ENCODE data around the gene OR7G1. TPM values are rescaled to one million over a fixed set of nuclear protein-coding genes. Genes with fewer than 3 reads are reported as not detected.
A peak's percentile ranks its signal among the peaks of the same experiment; 100 is the strongest.

OR7G1 gene
- total RNA-seq = not detected
- total RNA-seq = 0 reads per million in 2 donors

- ATAC-seq (no peak), DNase-seq (no peak)
- Mint-ChIP-seq H3K4me3 (no peak within 1 kb of the TSS), H3K4me1 (peaks cover 2% of the 10 kb centered on the region), H3K27ac (no peak within 1 kb of the TSS), H3K27me3 (peaks cover 27% of the 10 kb centered on the region), H3K36me3 (ENCODE audit: low read depth) (no peaks in the 10 kb centered on the region)
- no peaks in the 10 kb centered on the region for H3K9me3 ChIP-seq (ENCODE audit: control insufficient read depth, low read length, poor library complexity, severe bottlenecking)
Measured at GRCh38 chr19:9115307-9115813, at the start of gene OR7G1. OR7G1 (minus strand) TSS chr19:9115763; CDS start chr19:9115763, 0 bp downstream.

DNA sequence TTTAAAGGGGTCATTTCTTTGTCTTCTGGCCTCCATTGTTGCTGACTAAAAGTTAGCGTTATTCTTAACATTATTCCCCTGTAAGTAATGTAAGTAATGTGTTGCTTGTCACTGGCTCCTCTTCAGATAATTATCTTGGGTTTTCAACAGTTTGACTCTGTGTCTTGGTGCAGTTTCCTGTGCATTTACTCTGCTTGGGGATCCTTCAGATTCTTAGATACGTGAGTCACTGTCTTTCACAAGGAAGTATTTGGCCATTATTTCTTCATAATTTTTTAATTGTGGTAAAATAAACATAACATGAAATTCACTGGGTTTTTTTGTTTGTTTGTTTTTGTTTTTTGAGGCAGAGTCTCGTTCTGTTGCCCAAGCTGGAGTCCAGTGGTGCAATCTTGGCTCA is 49.7 kb upstream of the OR7G1 start:
- peaks cover 6% of the 10 kb centered on the region for H3K9me3 ChIP-seq (ENCODE audit: control insufficient read depth, low read length, poor library complexity, severe bottlenecking)
- no peak for ATAC-seq
- no peak overlapping the region for H3K27ac Mint-ChIP-seq
- no peak overlapping the region for H3K4me3 Mint-ChIP-seq
- H3K27me3 Mint-ChIP-seq = no peaks in the 10 kb centered on the region
- DNase-seq = no peak
- H3K4me1 Mint-ChIP-seq = no peaks in the 10 kb centered on the region
- peaks cover 12% of the 10 kb centered on the region for H3K36me3 Mint-ChIP-seq (ENCODE audit: low read depth)

DNA sequence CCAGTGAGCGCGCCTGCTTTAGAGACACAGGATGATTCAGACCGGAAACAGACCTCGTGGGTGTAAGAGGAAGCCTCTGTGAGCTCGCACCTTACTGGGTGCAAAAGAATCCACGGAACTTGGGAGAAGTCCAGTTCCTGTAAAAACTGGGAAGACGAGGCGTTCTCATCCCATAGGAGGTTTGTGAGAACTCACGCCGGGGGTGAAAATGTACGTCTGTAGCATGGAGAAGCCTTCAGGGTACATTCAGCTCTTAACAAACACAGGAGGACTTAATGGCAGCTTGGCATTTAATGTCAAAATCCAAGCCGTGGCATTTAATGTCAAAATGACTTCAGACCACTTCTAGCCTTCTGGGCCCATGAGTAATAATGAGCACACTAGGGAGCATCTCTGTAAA is 45.9 kb upstream of the OR7G1 start:
- no peak for ATAC-seq
- no peaks in the 10 kb centered on the region for H3K4me1 Mint-ChIP-seq
- H3K36me3 Mint-ChIP-seq (ENCODE audit: low read depth) = peaks cover 13% of the 10 kb centered on the region
- peaks cover 10% of the 10 kb centered on the region for H3K9me3 ChIP-seq (ENCODE audit: control insufficient read depth, low read length, poor library complexity, severe bottlenecking)
- no peak for DNase-seq
- no peak overlapping the region for H3K27ac Mint-ChIP-seq
- H3K27me3 Mint-ChIP-seq = no peaks in the 10 kb centered on the region
- no peak overlapping the region for H3K4me3 Mint-ChIP-seq

GRCh38 chr19:9159891-9160290 is 44.3 kb upstream of the OR7G1 start:
- ATAC-seq = no peak
- DNase-seq = no peak
- H3K4me1 Mint-ChIP-seq = peaks cover 10% of the 10 kb centered on the region
- peaks cover 10% of the 10 kb centered on the region for H3K9me3 ChIP-seq (ENCODE audit: control insufficient read depth, low read length, poor library complexity, severe bottlenecking)
- no peaks in the 10 kb centered on the region for H3K27me3 Mint-ChIP-seq
- peaks cover 16% of the 10 kb centered on the region for H3K36me3 Mint-ChIP-seq (ENCODE audit: low read depth)
- no peak overlapping the region for H3K27ac Mint-ChIP-seq
- H3K4me3 Mint-ChIP-seq = no peak overlapping the region

- DNase-seq = no peak
- no peak for ATAC-seq
- H3K4me3 Mint-ChIP-seq = no peak overlapping the region
- H3K4me1 Mint-ChIP-seq = peaks cover 23% of the 10 kb centered on the region
- peaks cover 19% of the 10 kb centered on the region for H3K36me3 Mint-ChIP-seq (ENCODE audit: low read depth)
- no peak overlapping the region for H3K27ac Mint-ChIP-seq
- no peaks in the 10 kb centered on the region for H3K27me3 Mint-ChIP-seq
- H3K9me3 ChIP-seq (ENCODE audit: control insufficient read depth, low read length, poor library complexity, severe bottlenecking) = peaks cover 8% of the 10 kb centered on the region
Measured at GRCh38 chr19:9156304-9156703, 40.7 kb upstream of the OR7G1 start.

GRCh38 chr19:9155591-9155990 is 40.0 kb upstream of the OR7G1 start:
- no peak for DNase-seq
- H3K9me3 ChIP-seq (ENCODE audit: control insufficient read depth, low read length, poor library complexity, severe bottlenecking) = peaks cover 4% of the 10 kb centered on the region
- no peak overlapping the region for H3K4me3 Mint-ChIP-seq
- peaks cover 30% of the 10 kb centered on the region for H3K4me1 Mint-ChIP-seq
- H3K27ac Mint-ChIP-seq = no peak overlapping the region
- H3K27me3 Mint-ChIP-seq = no peaks in the 10 kb centered on the region
- no peak for ATAC-seq
- peaks cover 17% of the 10 kb centered on the region for H3K36me3 Mint-ChIP-seq (ENCODE audit: low read depth)

DNA sequence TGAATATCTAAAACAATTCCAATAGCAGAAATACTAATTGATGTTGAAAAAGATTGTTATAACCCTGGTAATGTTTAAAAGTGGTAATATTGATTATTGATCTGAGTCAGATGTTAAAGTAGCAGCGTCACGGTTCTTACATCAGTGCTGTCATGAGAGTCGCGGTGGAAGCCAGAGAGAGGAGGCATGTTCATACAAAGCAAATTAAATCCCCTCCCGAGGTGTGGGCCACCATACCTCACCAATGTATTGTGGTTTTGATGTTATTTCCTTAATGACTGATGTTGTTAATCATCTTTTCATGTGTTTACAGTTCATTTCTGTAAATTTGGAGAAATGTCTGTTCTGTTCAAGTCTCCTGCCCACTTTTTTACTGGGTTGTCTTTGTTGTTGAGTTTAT is 35.8 kb upstream of the OR7G1 start:
- Mint-ChIP-seq H3K4me1 (peaks cover 54% of the 10 kb centered on the region), H3K27ac (peak overlapping the region; percentile 12), H3K36me3 (ENCODE audit: low read depth) (peaks cover 8% of the 10 kb centered on the region), H3K27me3 (no peaks in the 10 kb centered on the region), H3K4me3 (no peak overlapping the region)
- ATAC-seq (no peak), DNase-seq (no peak)
- no peaks in the 10 kb centered on the region for H3K9me3 ChIP-seq (ENCODE audit: control insufficient read depth, low read length, poor library complexity, severe bottlenecking)

DNA sequence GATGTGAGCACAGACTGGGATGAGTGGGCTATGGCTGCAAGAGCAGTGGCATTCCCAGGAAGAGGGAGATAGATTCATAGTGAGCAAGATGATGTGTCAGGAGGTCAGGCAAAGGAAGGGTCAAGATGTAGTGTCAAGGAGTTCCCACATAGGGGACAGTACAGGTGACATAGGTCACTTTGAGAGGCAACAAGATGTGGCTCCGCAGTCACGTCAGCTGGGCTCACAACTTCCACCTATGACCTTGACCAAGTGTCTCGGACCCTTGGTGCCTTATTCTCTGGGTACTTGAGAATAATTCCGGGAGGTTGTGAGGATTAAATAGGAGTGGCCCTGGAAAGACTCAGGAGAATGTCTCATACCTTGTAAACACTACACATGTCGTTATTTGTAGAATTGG is 35.1 kb upstream of the OR7G1 start:
- H3K4me1 Mint-ChIP-seq = peaks cover 52% of the 10 kb centered on the region
- ATAC-seq (no peak), DNase-seq (no peak)
- H3K4me3 Mint-ChIP-seq = no peak overlapping the region
- peak overlapping the region; percentile 12 for H3K27ac Mint-ChIP-seq
- H3K27me3 Mint-ChIP-seq = no peaks in the 10 kb centered on the region
- H3K36me3 Mint-ChIP-seq (ENCODE audit: low read depth) = peaks cover 8% of the 10 kb centered on the region
- H3K9me3 ChIP-seq (ENCODE audit: control insufficient read depth, low read length, poor library complexity, severe bottlenecking) = no peaks in the 10 kb centered on the region

DNA sequence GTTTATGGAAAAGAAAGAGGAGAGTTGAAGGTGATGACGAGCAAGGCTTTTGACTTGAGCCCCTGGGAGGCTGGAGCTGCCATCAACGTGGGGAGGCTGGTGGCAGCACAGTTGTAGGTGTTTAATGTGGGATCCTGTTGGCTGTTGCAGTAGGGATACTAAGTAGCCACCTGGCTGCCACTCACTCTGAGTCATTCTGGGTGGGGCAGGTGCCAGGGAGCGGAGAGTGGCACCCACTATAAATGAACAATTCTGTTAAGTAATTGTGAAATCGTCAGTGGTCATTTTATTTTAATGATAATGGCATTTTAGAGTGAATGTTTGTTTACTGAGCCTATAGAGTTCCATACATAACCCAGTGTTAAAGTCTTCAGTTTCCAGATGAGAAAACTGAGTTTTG is 34.4 kb upstream of the OR7G1 start:
- no peak overlapping the region for H3K27ac Mint-ChIP-seq
- peaks cover 45% of the 10 kb centered on the region for H3K4me1 Mint-ChIP-seq
- H3K4me3 Mint-ChIP-seq = no peak overlapping the region
- DNase-seq = no peak
- no peaks in the 10 kb centered on the region for H3K9me3 ChIP-seq (ENCODE audit: control insufficient read depth, low read length, poor library complexity, severe bottlenecking)
- H3K27me3 Mint-ChIP-seq = no peaks in the 10 kb centered on the region
- ATAC-seq = no peak
- peaks cover 3% of the 10 kb centered on the region for H3K36me3 Mint-ChIP-seq (ENCODE audit: low read depth)

GRCh38 chr19:9148697-9149096 is 33.1 kb upstream of the OR7G1 start:
- no peaks in the 10 kb centered on the region for H3K27me3 Mint-ChIP-seq
- DNase-seq (no peak), ATAC-seq (no peak)
- no peak overlapping the region for H3K4me3 Mint-ChIP-seq
- no peak overlapping the region for H3K27ac Mint-ChIP-seq
- H3K36me3 Mint-ChIP-seq (ENCODE audit: low read depth) = peaks cover under 1% of the 10 kb centered on the region
- no peaks in the 10 kb centered on the region for H3K9me3 ChIP-seq (ENCODE audit: control insufficient read depth, low read length, poor library complexity, severe bottlenecking)
- H3K4me1 Mint-ChIP-seq = peaks cover 36% of the 10 kb centered on the region

DNA sequence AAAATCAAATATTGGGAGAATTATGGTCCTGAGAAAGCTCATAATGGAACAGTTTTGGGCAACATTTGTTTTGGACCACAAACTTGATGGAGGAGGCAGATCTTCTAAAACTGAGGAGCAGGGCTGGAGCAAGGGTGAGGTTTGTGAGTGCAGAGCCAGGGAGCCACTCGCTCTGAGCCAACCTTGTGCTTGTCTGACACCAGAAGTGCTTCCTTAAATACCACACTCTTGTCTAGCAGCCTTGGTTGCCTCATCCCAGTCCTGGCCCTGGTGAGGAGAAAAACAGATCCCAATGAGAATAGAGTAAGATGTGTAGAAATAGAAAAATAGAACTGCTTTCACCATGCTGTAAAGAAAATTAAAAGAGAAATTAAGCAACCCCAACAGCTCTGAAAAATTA is 31.3 kb upstream of the OR7G1 start:
- Mint-ChIP-seq H3K27me3 (no peaks in the 10 kb centered on the region), H3K27ac (no peak overlapping the region), H3K4me1 (peaks cover 36% of the 10 kb centered on the region), H3K36me3 (ENCODE audit: low read depth) (no peaks in the 10 kb centered on the region), H3K4me3 (no peak overlapping the region)
- ATAC-seq = no peak
- no peaks in the 10 kb centered on the region for H3K9me3 ChIP-seq (ENCODE audit: control insufficient read depth, low read length, poor library complexity, severe bottlenecking)
- DNase-seq = no peak

GRCh38 chr19:9144920-9145319 is 29.4 kb upstream of the OR7G1 start:
- no peak overlapping the region for H3K4me3 Mint-ChIP-seq
- H3K9me3 ChIP-seq (ENCODE audit: control insufficient read depth, low read length, poor library complexity, severe bottlenecking) = no peaks in the 10 kb centered on the region
- peaks cover 32% of the 10 kb centered on the region for H3K4me1 Mint-ChIP-seq
- DNase-seq (no peak), ATAC-seq (no peak)
- H3K27ac Mint-ChIP-seq = no peak overlapping the region
- H3K27me3 Mint-ChIP-seq = no peaks in the 10 kb centered on the region
- no peaks in the 10 kb centered on the region for H3K36me3 Mint-ChIP-seq (ENCODE audit: low read depth)

DNA sequence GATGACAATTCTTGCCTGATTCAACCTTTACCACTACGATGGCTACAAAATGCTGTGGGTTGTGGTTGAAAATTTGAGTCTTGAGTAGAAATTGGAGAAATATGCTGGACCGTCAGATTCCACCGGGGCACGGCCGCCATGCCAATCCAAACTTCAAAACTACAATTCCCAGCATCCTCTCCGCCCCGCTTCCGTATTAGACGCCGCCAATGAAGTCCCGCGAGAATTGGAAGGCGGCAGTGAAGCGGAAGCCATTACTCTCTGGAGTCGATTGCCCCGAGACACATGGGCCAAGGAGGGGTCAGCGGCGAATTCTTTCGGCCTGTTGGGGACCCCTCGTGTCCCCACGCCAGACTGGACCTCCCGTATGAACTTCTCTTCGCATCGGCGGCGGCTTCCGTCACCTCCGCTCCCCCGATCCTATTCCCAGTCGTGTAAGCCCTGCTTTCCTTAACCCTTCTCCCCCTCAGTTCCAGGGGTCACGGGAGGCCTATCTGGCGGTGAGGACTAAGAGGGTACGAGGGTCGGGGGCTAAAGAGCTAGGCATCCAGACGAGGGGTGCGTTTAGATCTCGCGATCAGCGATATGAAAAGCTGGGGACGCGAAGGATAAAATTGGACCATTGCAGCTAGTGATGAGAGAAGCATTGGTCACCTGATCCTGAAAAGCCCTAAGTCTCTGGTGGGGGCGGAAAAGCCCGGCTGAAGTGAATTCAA is 24.8 kb upstream of the OR7G1 start, which contains the start of gene ZNF317:
Gene ZNF317 (plus strand): TSS at position 239 of the 716 bp plus-strand sequence. CDS start 15,620 bp downstream, outside the sequence.
- H3K9me3 ChIP-seq (ENCODE audit: control insufficient read depth, low read length, poor library complexity, severe bottlenecking) = no peaks in the 10 kb centered on the region
- ATAC-seq = peak; percentile 94
- Mint-ChIP-seq H3K36me3 (ENCODE audit: low read depth) (no peaks in the 10 kb centered on the region), H3K4me1 (peaks cover 20% of the 10 kb centered on the region), H3K27me3 (peaks cover 8% of the 10 kb centered on the region), H3K27ac (peak within 1 kb of the TSS; percentile 97), H3K4me3 (peak within 1 kb of the TSS; percentile 99)
- peak; percentile 71 to 81 (median 77) for DNase-seq

DNA sequence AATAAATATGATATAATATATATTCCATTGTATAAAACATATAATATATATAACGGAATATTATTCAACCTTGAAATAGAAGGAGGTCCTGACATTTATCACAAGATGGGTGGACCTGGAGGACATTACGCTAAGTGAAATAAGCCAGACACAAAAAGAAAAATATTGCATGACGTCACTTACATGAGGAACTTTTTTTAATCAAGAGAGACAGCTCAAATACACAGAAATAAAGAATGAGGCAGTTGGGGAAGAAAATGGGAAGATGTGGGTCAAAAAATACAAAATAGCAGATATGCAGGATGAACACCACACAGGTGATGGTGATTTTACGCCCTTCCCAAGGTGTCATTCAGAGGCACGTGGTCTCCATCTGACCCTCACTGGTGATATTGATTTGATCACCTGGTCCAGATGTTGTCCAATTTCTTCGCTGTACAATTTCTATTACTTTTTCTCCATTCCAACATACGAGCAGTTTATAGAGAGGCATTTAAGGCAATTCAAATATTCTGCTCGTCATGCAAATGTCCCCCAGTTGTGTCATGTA is 24.1 kb upstream of the OR7G1 start:
- peaks cover 20% of the 10 kb centered on the region for H3K4me1 Mint-ChIP-seq

More for the DNA sequence above, 24.1 kb upstream of the OR7G1 start:
- Mint-ChIP-seq H3K4me3 (peak overlapping the region; percentile 99), H3K27ac (peak overlapping the region; percentile 97), H3K27me3 (peaks cover 8% of the 10 kb centered on the region), H3K36me3 (ENCODE audit: low read depth) (no peaks in the 10 kb centered on the region)
- DNase-seq (no peak), ATAC-seq (peak; percentile 3)
- no peaks in the 10 kb centered on the region for H3K9me3 ChIP-seq (ENCODE audit: control insufficient read depth, low read length, poor library complexity, severe bottlenecking)

Measured in T-helper 17 cell (primary cell).